Osteoblast (primary cell): ENCODE data around the gene SRCIN1. TPM values are rescaled to one million over a fixed set of nuclear protein-coding genes. Genes with fewer than 3 reads are reported as not detected.

Experiments used
- DNase-seq: peaks from one replicate; pipeline ENCODE4 v3.0.0; 2011; ENCODE audit warnings: low spot score, mixed read lengths; ENCODE audit not compliant: insufficient read length; ENCODE audit errors: missing footprints
- H2AFZ ChIP-seq: 2 replicates; pipeline ENCODE4 v1.6.0; 2011; ENCODE audit warnings: mild to moderate bottlenecking, low read length
- H3K27ac ChIP-seq: 2 replicates; pipeline ENCODE4 v1.5.1; 2011; ENCODE audit warnings: mild to moderate bottlenecking, low read depth, low read length, moderate library complexity
- H3K27me3 ChIP-seq: 2 replicates; pipeline ENCODE4 v1.6.0; 2012; ENCODE audit warnings: mild to moderate bottlenecking, control low read depth, inconsistent platforms, low read length, moderate library complexity; ENCODE audit not compliant: insufficient read depth
- H3K36me3 ChIP-seq: 2 replicates; pipeline ENCODE4 v1.5.1; 2011; ENCODE audit warnings: mild to moderate bottlenecking, low read length, control low read depth, moderate library complexity; ENCODE audit not compliant: insufficient read depth
- H3K4me1 ChIP-seq: 2 replicates; pipeline ENCODE4 v1.5.1; 2011; ENCODE audit warnings: mild to moderate bottlenecking, low read length, control low read depth, moderate library complexity; ENCODE audit not compliant: insufficient read depth
- H3K4me2 ChIP-seq: 2 replicates; pipeline ENCODE4 v1.6.0; 2011; ENCODE audit warnings: mild to moderate bottlenecking, low read length; ENCODE audit not compliant: insufficient read depth
- H3K4me3 ChIP-seq: fragments of 200-600 bp; sonication (generic); 3 replicates; pipeline ENCODE4 v1.5.1; 2012; ENCODE audit warnings: mild to moderate bottlenecking, low read length, inconsistent platforms; ENCODE audit not compliant: insufficient read depth
- H3K79me2 ChIP-seq: 2 replicates; pipeline ENCODE4 v1.6.0; 2012; ENCODE audit warnings: mild to moderate bottlenecking, low read length, control low read depth, inconsistent platforms; ENCODE audit not compliant: insufficient read depth
- H3K9me3 ChIP-seq: 2 replicates; pipeline ENCODE4 v1.5.1; 2011; ENCODE audit warnings: low read depth, low read length, control low read depth
- H4K20me1 ChIP-seq: 2 replicates; pipeline ENCODE4 v1.6.0; 2012; ENCODE audit warnings: mild to moderate bottlenecking, low read length, control low read depth; ENCODE audit not compliant: insufficient read depth
- total RNA-seq: library from RNA; depleted of rRNA; stranded (reverse); fragments of >200 nt; gene quantifications from 2 replicates; pipeline ENCODE4 v1.2.3, GENCODE V29; 2012
- TF ChIP-seq, protein P1 (sequence below): IDR thresholded peaks from 2 replicates; pipeline ENCODE4 v1.5.1; 2011; ENCODE audit warnings: mild to moderate bottlenecking, low read depth, low read length, moderate library complexity; ENCODE audit errors: extremely low read depth

The SRCIN1 gene
- total RNA-seq, 1 donor: not detected

DNA sequence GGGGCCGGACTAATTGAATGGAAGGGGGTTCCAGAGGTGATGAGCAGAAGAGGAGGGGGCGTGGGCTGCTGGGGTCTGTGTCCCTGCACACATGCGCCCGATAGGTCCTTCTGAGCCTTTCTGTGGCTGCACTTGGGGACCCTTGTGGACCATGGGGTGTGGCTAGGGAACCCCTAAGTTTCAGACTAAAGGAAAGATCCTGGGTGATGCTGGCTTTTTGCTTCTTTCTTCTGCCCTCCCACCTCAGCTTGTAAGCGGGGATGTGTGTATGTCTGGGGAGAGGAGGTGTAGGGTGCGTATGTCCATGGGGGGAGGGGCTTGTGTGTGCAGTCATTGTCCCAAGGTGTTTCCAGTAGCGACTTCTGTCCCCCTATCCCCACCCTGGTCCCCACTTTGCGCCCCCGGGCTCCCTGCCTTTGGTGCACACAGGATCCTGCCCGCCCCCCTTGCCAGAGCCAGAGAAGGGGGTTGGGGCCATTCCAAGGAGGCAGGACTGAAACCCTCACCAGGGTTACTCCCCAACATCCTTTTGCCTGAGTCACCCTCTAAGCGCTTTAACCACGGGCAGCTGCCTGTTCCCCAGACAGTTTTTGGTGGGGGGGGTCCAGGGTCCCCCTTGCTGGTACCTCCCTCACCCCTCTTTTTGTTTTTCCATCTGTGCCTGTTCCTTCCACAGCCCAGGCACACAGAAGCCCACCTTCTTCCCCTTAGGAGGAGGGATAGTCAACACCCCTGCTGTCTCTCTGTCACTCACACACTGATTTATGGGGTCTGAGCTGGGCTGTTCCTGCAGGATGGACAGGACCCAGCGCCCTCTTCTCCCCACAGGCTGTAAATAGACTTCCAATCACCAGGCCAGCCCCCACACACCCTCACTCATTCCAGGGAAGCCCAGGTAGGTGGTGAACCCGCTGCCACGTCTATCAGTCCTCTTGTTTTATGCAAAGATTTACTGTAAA lies 94.3 kb downstream of the SRCIN1 start:
- Histone ChIP-seq H4K20me1 (peaks cover 34% of the 10 kb centered on the region), H2AFZ (no peak overlapping the region), H3K4me1 (peaks cover 25% of the 10 kb centered on the region), H3K9me3 (no peaks in the 10 kb centered on the region), H3K79me2 (no peaks in the 10 kb centered on the region), H3K4me3 (no peak overlapping the region), H3K4me2 (peak overlapping the region; percentile 36), H3K27ac (peak overlapping the region; percentile 26), H3K27me3 (no peaks in the 10 kb centered on the region), H3K36me3 (peaks cover 15% of the 10 kb centered on the region)
- peak; percentile 97 for DNase-seq
- TF ChIP-seq, protein P1, sequence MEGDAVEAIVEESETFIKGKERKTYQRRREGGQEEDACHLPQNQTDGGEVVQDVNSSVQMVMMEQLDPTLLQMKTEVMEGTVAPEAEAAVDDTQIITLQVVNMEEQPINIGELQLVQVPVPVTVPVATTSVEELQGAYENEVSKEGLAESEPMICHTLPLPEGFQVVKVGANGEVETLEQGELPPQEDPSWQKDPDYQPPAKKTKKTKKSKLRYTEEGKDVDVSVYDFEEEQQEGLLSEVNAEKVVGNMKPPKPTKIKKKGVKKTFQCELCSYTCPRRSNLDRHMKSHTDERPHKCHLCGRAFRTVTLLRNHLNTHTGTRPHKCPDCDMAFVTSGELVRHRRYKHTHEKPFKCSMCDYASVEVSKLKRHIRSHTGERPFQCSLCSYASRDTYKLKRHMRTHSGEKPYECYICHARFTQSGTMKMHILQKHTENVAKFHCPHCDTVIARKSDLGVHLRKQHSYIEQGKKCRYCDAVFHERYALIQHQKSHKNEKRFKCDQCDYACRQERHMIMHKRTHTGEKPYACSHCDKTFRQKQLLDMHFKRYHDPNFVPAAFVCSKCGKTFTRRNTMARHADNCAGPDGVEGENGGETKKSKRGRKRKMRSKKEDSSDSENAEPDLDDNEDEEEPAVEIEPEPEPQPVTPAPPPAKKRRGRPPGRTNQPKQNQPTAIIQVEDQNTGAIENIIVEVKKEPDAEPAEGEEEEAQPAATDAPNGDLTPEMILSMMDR: no peak

- peaks cover 24% of the 10 kb centered on the region for H3K36me3 ChIP-seq
- H3K79me2 ChIP-seq: no peaks in the 10 kb centered on the region
- no peak overlapping the region for H3K4me3 ChIP-seq
- DNase-seq: peak; percentile 92
- H3K27ac ChIP-seq: no peak overlapping the region
- no peaks in the 10 kb centered on the region for H3K9me3 ChIP-seq
- H3K4me1 ChIP-seq: peaks cover 25% of the 10 kb centered on the region
- no peaks in the 10 kb centered on the region for H3K27me3 ChIP-seq
- TF ChIP-seq, protein P1: no peak
- H3K4me2 ChIP-seq: peak overlapping the region; percentile 29
- peaks cover 34% of the 10 kb centered on the region for H4K20me1 ChIP-seq
- H2AFZ ChIP-seq: no peak overlapping the region
Observed at GRCh38 chr17:38510421-38511149, 95.2 kb downstream of the SRCIN1 start.

GRCh38 chr17:38509772-38510420 lies 95.9 kb downstream of the SRCIN1 start:
- no peak overlapping the region for H3K27ac ChIP-seq
- peak overlapping the region; percentile 68 for H3K4me2 ChIP-seq
- peak overlapping the region; percentile 43 for H3K4me3 ChIP-seq

More at GRCh38 chr17:38509772-38510420, 95.9 kb downstream of the SRCIN1 start:
- no peak overlapping the region for H2AFZ ChIP-seq
- no peaks in the 10 kb centered on the region for H3K9me3 ChIP-seq
- TF ChIP-seq, protein P1: no peak
- H3K4me1 ChIP-seq: peaks cover 25% of the 10 kb centered on the region
- no peaks in the 10 kb centered on the region for H3K79me2 ChIP-seq
- H3K27me3 ChIP-seq: no peaks in the 10 kb centered on the region
- H3K36me3 ChIP-seq: peaks cover 28% of the 10 kb centered on the region
- H4K20me1 ChIP-seq: peaks cover 34% of the 10 kb centered on the region
- peak; percentile 79 for DNase-seq
